ENCODE results near the gene PIAS4. TPM values are rescaled to one million over a fixed set of nuclear protein-coding genes. Genes with fewer than 3 reads are reported as not detected.

Gene PIAS4
- total RNA-seq, 1 experiment from 2014 or later, result 45.7 TPM

- intact Hi-C loops (cut with micrococcal nuclease; ENCODE audit: unreplicated experiment), result no loop called here
- H3K27me3 Mint-ChIP-seq (ENCODE audit: insufficient read depth, unreplicated experiment), result no peaks in the 10 kb centered on the region
- no peaks in the 10 kb centered on the region for H3K9me3 ChIP-seq
- ChIA-PET POLR2A (no interaction called here), CTCF (interaction anchor here (0.8 kb wide), 1 partner anchor 43 kb away, joined by 4 read pairs; no protein-coding TSS in a partner anchor)
- H3K4me3 ChIP-seq (ENCODE audit: low read depth, low read length), result no peak overlapping the region
- DNase-seq, result no peak
- no TSS peak for BruUV-seq (replicated peaks)
- peaks cover 36% of the 10 kb centered on the region for H3K36me3 Mint-ChIP-seq (ENCODE audit: insufficient read depth, unreplicated experiment)
- H3K4me3 Mint-ChIP-seq (ENCODE audit: unreplicated experiment), result no peak overlapping the region
- no peaks in the 10 kb centered on the region for H3K4me1 Mint-ChIP-seq (ENCODE audit: low read depth, unreplicated experiment)
- H3K4me1 ChIP-seq, result no peaks in the 10 kb centered on the region
- no peaks in the 10 kb centered on the region for H3K27me3 ChIP-seq (replicated peaks; ENCODE audit: control insufficient read depth, insufficient read depth, low read length)
- H3K9me3 Mint-ChIP-seq (ENCODE audit: unreplicated experiment), result no peaks in the 10 kb centered on the region
- peaks cover 2% of the 10 kb centered on the region for H3K36me3 ChIP-seq (ENCODE audit: control insufficient read depth, insufficient read depth, low read length)
- no peak overlapping the region for H3K27ac Mint-ChIP-seq (ENCODE audit: unreplicated experiment)
- no peak for TF ChIP-seq CTCF (IDR thresholded peaks at IDR 0.05; ENCODE audit: insufficient read depth in 1 of 2, low read depth in 1 of 2, low read length in 1 of 2, severe bottlenecking in 1 of 2, unreplicated experiment in 1 of 2)
Observed at GRCh38 chr19:4030552-4030951, 23.0 kb downstream of the PIAS4 start.

- no peak for TF ChIP-seq CTCF (IDR thresholded peaks at IDR 0.05; ENCODE audit: insufficient read depth in 1 of 2, low read depth in 1 of 2, low read length in 1 of 2, severe bottlenecking in 1 of 2, unreplicated experiment in 1 of 2)
- no peak overlapping the region for H3K27ac Mint-ChIP-seq (ENCODE audit: unreplicated experiment)
- no peak overlapping the region for H3K4me3 Mint-ChIP-seq (ENCODE audit: unreplicated experiment)
- BruUV-seq (replicated peaks), result no TSS peak
- intact Hi-C loops (cut with micrococcal nuclease; ENCODE audit: unreplicated experiment), result no loop called here
- POLR2A ChIA-PET, result no interaction called here
- H3K9me3 ChIP-seq, result no peaks in the 10 kb centered on the region
- H3K9me3 Mint-ChIP-seq (ENCODE audit: unreplicated experiment), result no peaks in the 10 kb centered on the region
- no peaks in the 10 kb centered on the region for H3K27me3 ChIP-seq (replicated peaks; ENCODE audit: control insufficient read depth, insufficient read depth, low read length)
- no peak for DNase-seq
- H3K4me1 ChIP-seq, result no peaks in the 10 kb centered on the region
- CTCF ChIA-PET, result no interaction called here
- H3K36me3 ChIP-seq (ENCODE audit: control insufficient read depth, insufficient read depth, low read length), result peaks cover 2% of the 10 kb centered on the region
- no peak overlapping the region for H3K4me3 ChIP-seq (ENCODE audit: low read depth, low read length)
- no peaks in the 10 kb centered on the region for H3K4me1 Mint-ChIP-seq (ENCODE audit: low read depth, unreplicated experiment)
- H3K36me3 Mint-ChIP-seq (ENCODE audit: insufficient read depth, unreplicated experiment), result peaks cover 36% of the 10 kb centered on the region
- no peaks in the 10 kb centered on the region for H3K27me3 Mint-ChIP-seq (ENCODE audit: insufficient read depth, unreplicated experiment)
Observed at GRCh38 chr19:4030981-4031380, 23.4 kb downstream of the PIAS4 start.

GRCh38 chr19:4031420-4031819, 23.9 kb downstream of the PIAS4 start:
- Histone ChIP-seq H3K9me3 (no peaks in the 10 kb centered on the region), H3K27me3 (replicated peaks; ENCODE audit: control insufficient read depth, insufficient read depth, low read length) (no peaks in the 10 kb centered on the region), H3K4me3 (ENCODE audit: low read depth, low read length) (no peak overlapping the region), H3K36me3 (ENCODE audit: control insufficient read depth, insufficient read depth, low read length) (peaks cover 2% of the 10 kb centered on the region), H3K4me1 (no peaks in the 10 kb centered on the region)
- H3K9me3 Mint-ChIP-seq (ENCODE audit: unreplicated experiment), result no peaks in the 10 kb centered on the region
- H3K36me3 Mint-ChIP-seq (ENCODE audit: insufficient read depth, unreplicated experiment), result peaks cover 36% of the 10 kb centered on the region
- no peak for TF ChIP-seq CTCF (IDR thresholded peaks at IDR 0.05; ENCODE audit: insufficient read depth in 1 of 2, low read depth in 1 of 2, low read length in 1 of 2, severe bottlenecking in 1 of 2, unreplicated experiment in 1 of 2)
- intact Hi-C loops (cut with micrococcal nuclease; ENCODE audit: unreplicated experiment), result no loop called here
- H3K4me1 Mint-ChIP-seq (ENCODE audit: low read depth, unreplicated experiment), result no peaks in the 10 kb centered on the region
- ChIA-PET CTCF (no interaction called here), POLR2A (no interaction called here)
- H3K27me3 Mint-ChIP-seq (ENCODE audit: insufficient read depth, unreplicated experiment), result no peaks in the 10 kb centered on the region
- H3K4me3 Mint-ChIP-seq (ENCODE audit: unreplicated experiment), result no peak overlapping the region
- BruUV-seq (replicated peaks), result no TSS peak
- peak overlapping the region; percentile 29 for H3K27ac Mint-ChIP-seq (ENCODE audit: unreplicated experiment)
- no peak for DNase-seq

Measured in Caco-2 (cell line).